T-cell (primary cell): ENCODE results near the gene TEX19. TPM values are rescaled to one million over a fixed set of nuclear protein-coding genes. Genes with fewer than 3 reads are reported as not detected.
"Not testable (repeated sequence)": the region's sequence is repeated elsewhere in the genome, so short reads cannot be mapped to it uniquely, and the experiment has no call there.

Experiments used
- ATAC-seq, 4 experiments: fragments of 200-7000 bp in 3 of 4; fragments of 150-1000 bp in 1 of 4; cut with Tn5 transposase; replicated peaks in 1 of 4; 1 replicate in 3 of 4; 2 replicates in 1 of 4; pipeline ENCODE4 v1.10.0; 2021; ENCODE audit warnings: moderate library complexity in 3 of 4, mild to moderate bottlenecking in 2 of 4, moderate number of reproducible peaks in 1 of 4
- CTCF ChIA-PET, 2 donors: fragments of 300-600 bp; sonication (Branson Sonifier 250); formaldehyde crosslinking; loops; one replicate each; lab custom pipeline; 2022; ENCODE audit warnings: antibody characterized with exemption in 2 of 2; lab: Charles Lee
- POLR2A ChIA-PET, 2 donors: fragments of 300-600 bp; sonication (Branson Sonifier 250); formaldehyde crosslinking; loops; one replicate each; lab custom pipeline; 2022; ENCODE audit warnings: antibody characterized with exemption in 2 of 2; lab: Charles Lee
- DNase-seq, 35 experiments: peaks; one replicate each; pipeline versions ENCODE4 v3.0.0 to v3.0.0-alpha.2; 2013 to 2023
- H3K27ac ChIP-seq: one replicate; pipeline ENCODE4 v1.5.1; 2013; ENCODE audit warnings: low read length
- H3K27me3 ChIP-seq, 2 experiments: replicated peaks in 1 of 2; 1 replicate in 1 of 2; 2 replicates in 1 of 2; pipeline versions ENCODE4 v1.6.1 to v1.7.0; 2013; ENCODE audit warnings: low read length in 1 of 2, mixed read lengths in 1 of 2; ENCODE audit not compliant: control insufficient read depth in 2 of 2, insufficient read depth in 2 of 2; ENCODE audit errors: extremely low read depth in 1 of 2
- H3K36me3 ChIP-seq, 2 donors: 1 replicate in 1 of 2; 2 replicates in 1 of 2; pipeline versions ENCODE4 v1.6.1 to v1.7.0; 2013; ENCODE audit warnings: low read length in 1 of 2; ENCODE audit not compliant: control insufficient read depth in 2 of 2, insufficient read depth in 1 of 2; ENCODE audit errors: extremely low read depth in 1 of 2
- H3K4me1 ChIP-seq, 2 experiments: 1 replicate in 1 of 2; 2 replicates in 1 of 2; pipeline versions ENCODE4 v1.6.1 to v1.7.0; 2013; ENCODE audit warnings: low read length in 2 of 2, mixed read lengths in 1 of 2; ENCODE audit not compliant: insufficient read depth in 2 of 2, control insufficient read depth in 1 of 2; ENCODE audit errors: extremely low read depth in 1 of 2
- H3K4me3 ChIP-seq, 2 donors: 1 replicate in 1 of 2; 2 replicates in 1 of 2; pipeline versions ENCODE4 v1.5.1 to v1.7.0; 2013; ENCODE audit warnings: mild to moderate bottlenecking in 2 of 2, low read length in 1 of 2, moderate library complexity in 1 of 2; ENCODE audit not compliant: control insufficient read depth in 1 of 2; ENCODE audit errors: extremely low read depth in 1 of 2
- H3K9me3 ChIP-seq: 2 replicates; pipeline ENCODE4 v1.7.0; 2013
- H3K27ac Mint-ChIP-seq, 2 donors: one replicate each; pipeline ENCODE4 v1.8.0; 2020 to 2021; ENCODE audit warnings: mild to moderate bottlenecking in 2 of 2, mixed read lengths in 2 of 2
- H3K27me3 Mint-ChIP-seq, 2 donors: one replicate each; pipeline ENCODE4 v1.8.0; 2021 to 2022; ENCODE audit warnings: mixed read lengths in 2 of 2
- H3K36me3 Mint-ChIP-seq: one replicate; pipeline ENCODE4 v1.8.0; 2021; ENCODE audit warnings: mixed read lengths
- H3K4me1 Mint-ChIP-seq, 3 donors: one replicate each; pipeline ENCODE4 v1.8.0; 2020 to 2022; ENCODE audit warnings: mixed read lengths in 3 of 3, mild to moderate bottlenecking in 1 of 3
- H3K4me3 Mint-ChIP-seq, 3 donors: one replicate each; pipeline ENCODE4 v1.8.0; 2020 to 2022; ENCODE audit warnings: mild to moderate bottlenecking in 3 of 3, mixed read lengths in 3 of 3, moderate library complexity in 3 of 3
- H3K9me3 Mint-ChIP-seq, 3 donors: one replicate each; pipeline ENCODE4 v1.8.0; 2020 to 2022; ENCODE audit warnings: mixed read lengths in 3 of 3
- WGBS: methylation state at CpG from one replicate; pipeline ENCODE4 v1.1.5; 2013; ENCODE audit warnings: missing lambda C conversion rate; ENCODE audit not compliant: insufficient coverage; 5-methylcytosine and 5-hydroxymethylcytosine counted together
- total RNA-seq, 35 experiments: library from RNA in 6 of 35; stranded (reverse) in 6 of 35; fragments of 120-200 nt in 1 of 35; gene quantifications; one replicate each; pipeline versions ENCODE4 v1.2.1 to v1.2.4 and lab custom pipeline; 2013 to 2026

TEX19 gene
- total RNA-seq, 5 donors from 2014 or later (not counting 1 experiment from before 2014, with no cell fraction given) = not detected

- DNase-seq, H3K27ac ChIP-seq, H3K4me3 ChIP-seq, H3K9me3 ChIP-seq, H3K4me3 Mint-ChIP-seq, H3K27me3 Mint-ChIP-seq, ATAC-seq, H3K9me3 Mint-ChIP-seq, H3K27me3 ChIP-seq, POLR2A ChIA-PET, CTCF ChIA-PET, H3K27ac Mint-ChIP-seq: not testable (repeated sequence)
- Mint-ChIP-seq H3K4me1 (peaks cover 12 to 18% (median 15%) of the 10 kb centered on the region in 3 donors), H3K36me3 (peaks cover 21% of the 10 kb centered on the region)
- peaks cover 6 to 19% of the 10 kb centered on the region in 2 donors for H3K36me3 ChIP-seq
- 91% methylated on average over 10 of the region's 16 CpGs for WGBS
- peaks cover 0 to 23% of the 10 kb centered on the region in 2 experiments for H3K4me1 ChIP-seq
These were observed 53.0 kb downstream of the TEX19 start for GRCh38 chr17:82412081-82412480.

GRCh38 chr17:82412535-82413520 is 53.8 kb downstream of the TEX19 start:
- H3K4me3 Mint-ChIP-seq = no peak overlapping the region
- peaks cover 15 to 19% (median 18%) of the 10 kb centered on the region in 3 donors for H3K4me1 Mint-ChIP-seq
- H3K27me3 ChIP-seq = no peaks in the 10 kb centered on the region
- H3K9me3 ChIP-seq = no peaks in the 10 kb centered on the region
- no peaks in the 10 kb centered on the region for H3K9me3 Mint-ChIP-seq
- no peak overlapping the region for H3K4me3 ChIP-seq
- no peaks in the 10 kb centered on the region for H3K27me3 Mint-ChIP-seq
- H3K27ac Mint-ChIP-seq = no peak overlapping the region
- DNase-seq = no peak
- H3K36me3 Mint-ChIP-seq = peaks cover 18% of the 10 kb centered on the region
- ChIA-PET POLR2A (no interaction called here), CTCF (no interaction called here)
- H3K36me3 ChIP-seq = peaks cover 6 to 19% of the 10 kb centered on the region in 2 donors
- no peak overlapping the region for H3K27ac ChIP-seq
- H3K4me1 ChIP-seq = peaks cover 3 to 28% of the 10 kb centered on the region in 2 experiments
- no peak for ATAC-seq
- WGBS = 93% methylated on average over 22 of the region's 29 CpGs

Other genes with a start within 250 kb of the TEX19 start
- gene CCDC57, start 146.4 kb upstream of the TEX19 start, total RNA-seq = 100 to 1,000 TPM in 3 of 5 donors, 10 to 100 TPM in 2; 86.4 to 127 (median 103) TPM
- gene SLC16A3, start 130.2 kb upstream of the TEX19 start, total RNA-seq = 10 to 100 TPM; 31.9 to 47.3 (median 40.9) TPM
- gene CSNK1D, start 85.5 kb upstream of the TEX19 start, total RNA-seq = 100 to 1,000 TPM; 177 to 273 (median 194) TPM
- 100 to 1,000 TPM; 104 to 265 (median 135) TPM for gene CD7, start 41.6 kb upstream of the TEX19 start, total RNA-seq
- gene SECTM1, start 25.5 kb upstream of the TEX19 start, total RNA-seq = 1 to 10 TPM; 1.3 to 5.1 (median 4.4) TPM
- gene UTS2R, start 12.5 kb downstream of the TEX19 start, total RNA-seq = not detected
- 100 to 1,000 TPM in 3 of 5 donors, 10 to 100 TPM in 2; 51.2 to 128 (median 113) TPM for gene HEXD, start 59.1 kb downstream of the TEX19 start, total RNA-seq
- gene OGFOD3, start 59.3 kb downstream of the TEX19 start, total RNA-seq = 10 to 100 TPM; 22.0 to 32.2 (median 29.2) TPM
- gene CYBC1, start 91.5 kb downstream of the TEX19 start, total RNA-seq = 100 to 1,000 TPM; 148 to 274 (median 262) TPM
- 100 to 1,000 TPM in 3 of 5 donors, 10 to 100 TPM in 2; 85.7 to 113 (median 101) TPM for gene NARF, start 99.5 kb downstream of the TEX19 start, total RNA-seq
- gene FOXK2, start 160.5 kb downstream of the TEX19 start, total RNA-seq = 10 to 100 TPM; 45.8 to 65.5 (median 61.9) TPM